GM19324 (cell line): ENCODE measurements around the gene CHCHD3.
"Not testable (repeated sequence)": the region's sequence is repeated elsewhere in the genome, so short reads cannot be mapped to it uniquely, and the experiment has no call there.

Experiments used
- ATAC-seq: cut with Tn5 transposase; IDR thresholded peaks from one replicate; pipeline ENCODE4 v1.9.1; 2021; ENCODE audit warnings: mild to moderate bottlenecking, moderate library complexity; ENCODE audit not compliant: unreplicated experiment, low FRiP score

Gene CHCHD3

DNA sequence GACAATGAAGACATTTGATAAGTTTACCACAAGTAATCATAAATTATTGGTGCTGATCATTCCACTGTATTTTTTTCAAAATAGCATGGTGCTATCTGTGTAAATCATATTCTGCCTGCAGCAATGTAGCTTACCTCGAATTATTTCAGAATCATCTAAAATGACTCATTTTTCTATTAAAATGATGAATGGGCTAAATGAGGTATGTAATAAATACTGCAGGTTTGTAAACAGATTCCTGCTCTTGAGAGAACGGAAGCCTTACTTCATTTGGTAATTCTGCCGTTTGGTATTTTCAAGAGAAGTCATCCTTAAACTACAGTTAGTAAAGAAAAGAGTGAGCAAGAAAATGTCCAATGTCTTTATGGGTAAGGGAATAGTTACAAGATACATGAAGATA, 115.9 kb downstream of the CHCHD3 start:
- no peak for ATAC-seq

DNA sequence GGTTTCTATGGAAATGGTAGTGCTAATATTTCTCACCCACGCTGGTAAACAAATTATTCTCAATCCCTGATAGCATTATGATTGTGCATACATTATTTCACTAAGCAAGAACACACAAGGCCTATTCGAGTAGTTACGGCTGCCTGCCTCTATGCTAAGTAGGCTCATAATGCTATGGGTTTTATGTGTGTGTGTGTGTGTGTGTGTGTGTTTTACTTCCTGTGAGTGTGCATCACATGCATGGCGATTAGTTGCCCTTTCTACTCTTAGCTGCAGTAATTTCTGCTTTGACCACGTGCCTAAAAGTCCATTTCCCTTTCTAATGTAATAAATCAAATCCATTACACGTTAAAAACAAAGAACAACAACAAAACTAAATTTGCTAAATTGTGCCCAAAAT, 117.0 kb downstream of the CHCHD3 start:
- no peak for ATAC-seq

DNA sequence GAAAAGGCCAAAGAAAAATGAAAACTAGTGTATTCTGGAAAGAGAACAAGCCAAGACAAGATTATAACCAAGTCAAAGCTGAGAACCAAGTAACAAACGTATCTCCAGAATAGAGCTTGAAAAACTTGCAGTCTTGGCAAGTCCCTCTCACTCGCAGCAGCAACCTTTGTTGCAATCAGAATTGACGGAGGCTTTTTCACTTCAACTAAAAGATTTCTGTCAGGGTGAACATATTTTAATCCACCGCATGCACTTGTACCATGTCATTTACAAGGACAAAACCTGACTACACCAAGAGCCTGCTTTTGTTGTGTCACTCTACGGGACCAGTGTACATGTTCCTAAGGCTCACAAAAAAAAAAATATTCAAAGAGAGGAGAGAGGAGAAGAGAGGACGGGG, 122.0 kb downstream of the CHCHD3 start:
- no peak for ATAC-seq

DNA sequence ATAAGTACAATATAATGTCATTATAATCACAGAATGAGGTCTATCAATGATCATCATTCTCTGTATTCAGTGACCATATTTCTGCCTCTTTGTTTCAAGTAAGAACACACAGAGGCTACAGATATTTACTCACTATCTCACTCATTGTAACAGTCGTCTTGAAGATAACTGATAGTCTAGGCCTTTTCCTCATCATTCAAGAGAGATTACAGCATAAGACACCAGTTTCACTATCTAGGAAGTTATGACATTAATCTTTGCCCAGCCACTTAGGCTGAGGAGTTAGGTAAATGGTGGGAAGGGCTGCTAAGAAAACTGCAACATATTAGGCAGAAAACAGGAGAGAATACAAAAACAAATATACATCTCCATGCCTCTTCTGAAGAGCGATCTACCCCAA, 125.3 kb downstream of the CHCHD3 start:
- no peak for ATAC-seq

DNA sequence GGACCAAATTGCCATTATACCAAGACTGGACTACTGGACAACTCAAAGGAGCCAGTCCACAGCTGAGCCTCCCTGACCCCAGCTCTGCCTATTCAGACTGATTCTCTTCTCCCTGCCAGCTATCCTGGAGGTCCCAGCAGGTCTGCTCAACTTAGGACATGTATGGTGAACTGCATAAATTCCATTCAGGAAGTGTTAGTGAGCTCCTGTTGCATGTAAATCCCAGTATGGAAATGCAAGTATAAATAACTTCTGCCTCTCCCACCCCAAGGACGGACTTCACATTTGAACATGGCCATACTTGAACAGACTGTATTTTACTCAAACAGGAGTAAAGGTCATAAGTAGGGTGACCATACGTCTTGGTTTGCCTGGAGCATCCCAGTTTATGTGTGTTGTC, 128.4 kb downstream of the CHCHD3 start:
- ATAC-seq: no peak

DNA sequence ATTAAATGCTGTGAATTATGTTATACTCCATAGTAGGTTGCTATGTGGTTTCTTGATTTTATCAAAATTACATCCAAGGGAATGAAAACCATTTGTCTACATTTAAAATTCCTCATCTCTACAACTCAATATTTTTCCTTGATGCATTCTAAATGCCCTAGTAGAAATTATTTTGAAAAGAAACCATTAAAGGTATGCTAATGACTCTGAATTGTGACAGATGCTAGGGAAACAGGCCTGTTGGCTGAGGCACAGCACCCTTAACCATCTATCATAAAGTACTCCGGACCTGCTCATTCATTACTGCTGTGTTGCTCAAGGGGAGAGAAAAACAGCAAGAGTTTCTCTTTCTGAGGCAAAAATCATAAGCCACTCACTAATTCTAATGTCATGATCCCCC, 131.2 kb downstream of the CHCHD3 start:
- ATAC-seq: no peak

DNA sequence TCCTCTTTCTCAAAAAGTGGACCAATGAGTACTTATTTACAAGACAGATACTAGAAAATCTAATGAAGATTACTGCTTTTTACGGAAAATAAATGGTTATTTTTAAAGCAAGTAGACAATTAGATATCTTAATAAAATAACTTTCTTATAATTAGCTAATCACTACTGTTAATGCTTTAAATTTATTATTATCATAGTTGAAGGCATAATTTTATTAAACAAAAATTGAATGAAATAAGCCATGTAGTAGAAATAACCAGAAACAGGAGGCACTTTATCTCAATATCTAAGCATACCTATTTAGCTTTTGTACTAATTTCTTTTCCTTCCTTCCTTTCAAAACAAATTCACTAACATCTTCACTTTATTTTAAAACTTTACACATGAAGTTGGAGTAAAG, 134.9 kb downstream of the CHCHD3 start:
- ATAC-seq: no peak

DNA sequence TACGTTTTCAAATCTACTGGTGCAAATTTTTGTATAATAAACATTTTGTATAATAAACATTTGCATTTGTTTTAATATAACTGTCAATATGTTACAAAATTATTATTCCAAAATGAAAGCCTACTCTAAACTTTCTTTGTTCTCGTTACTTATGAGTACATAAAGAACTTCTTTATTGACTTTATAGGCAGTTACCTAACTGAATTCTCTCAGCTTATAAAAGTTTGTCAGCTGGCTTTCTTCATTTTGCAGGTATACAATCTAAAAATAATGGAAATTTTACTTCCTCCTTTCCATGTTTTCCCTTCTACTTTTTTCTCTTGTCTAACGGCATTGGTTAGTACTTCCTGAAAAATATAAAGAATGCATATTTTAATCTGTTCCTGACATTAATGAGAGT, 137.1 kb downstream of the CHCHD3 start:
- no peak for ATAC-seq

DNA sequence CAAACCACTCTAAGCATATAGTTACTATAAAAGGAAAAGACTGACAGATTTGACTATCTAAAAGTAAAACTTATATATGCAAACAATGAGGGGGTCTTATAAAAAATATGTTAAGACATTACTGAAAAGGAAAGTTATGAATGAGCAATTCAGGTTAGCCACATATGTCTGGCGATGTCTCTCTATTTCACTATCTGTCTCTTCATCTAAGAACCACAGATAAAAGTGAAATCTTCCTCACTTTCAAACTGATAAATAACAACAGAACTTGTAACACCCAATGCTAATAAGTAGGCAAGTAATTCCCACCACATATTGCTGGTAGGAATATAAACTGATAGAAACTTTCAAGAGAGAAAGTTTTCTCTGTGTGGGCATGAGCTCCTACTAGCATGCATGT, 138.2 kb downstream of the CHCHD3 start:
- no peak for ATAC-seq

DNA sequence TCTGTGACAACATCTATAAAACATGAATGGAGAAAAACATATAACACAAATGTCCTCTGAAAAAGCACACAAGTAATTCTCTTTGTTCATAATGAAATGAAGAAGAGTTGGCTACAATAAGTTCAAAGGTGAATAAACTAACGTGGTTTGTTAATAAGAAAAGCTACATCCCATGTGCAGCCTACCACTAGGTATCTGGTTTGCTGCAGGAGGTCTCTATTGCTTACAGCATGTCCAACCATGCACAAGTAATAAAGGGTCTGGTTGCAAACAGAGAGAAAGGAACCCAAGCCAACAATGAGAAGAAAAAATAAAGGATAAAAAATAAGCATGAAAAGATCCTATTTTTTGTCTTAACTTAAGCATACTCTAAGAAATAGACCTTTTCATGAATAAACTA, 139.2 kb downstream of the CHCHD3 start:
- ATAC-seq: no peak

DNA sequence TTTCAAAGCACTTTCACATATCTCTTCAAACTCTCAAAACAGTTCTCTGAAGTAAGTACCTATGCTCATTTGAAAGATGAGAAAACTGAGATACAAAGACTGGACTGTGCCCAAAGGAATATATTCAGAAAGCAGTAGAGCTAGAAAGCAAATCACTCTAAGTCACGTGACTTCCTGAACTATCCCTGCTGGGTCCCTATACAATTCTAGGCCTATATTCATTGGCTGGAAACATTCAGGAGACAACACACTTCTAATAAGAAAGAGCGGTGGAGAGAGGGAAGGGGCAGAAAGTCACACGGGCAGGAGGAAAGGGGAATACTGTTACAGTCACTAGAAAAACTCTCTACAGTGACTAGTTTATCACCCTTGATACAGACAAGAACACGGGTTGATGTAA, 140.0 kb downstream of the CHCHD3 start:
- ATAC-seq: no peak

DNA sequence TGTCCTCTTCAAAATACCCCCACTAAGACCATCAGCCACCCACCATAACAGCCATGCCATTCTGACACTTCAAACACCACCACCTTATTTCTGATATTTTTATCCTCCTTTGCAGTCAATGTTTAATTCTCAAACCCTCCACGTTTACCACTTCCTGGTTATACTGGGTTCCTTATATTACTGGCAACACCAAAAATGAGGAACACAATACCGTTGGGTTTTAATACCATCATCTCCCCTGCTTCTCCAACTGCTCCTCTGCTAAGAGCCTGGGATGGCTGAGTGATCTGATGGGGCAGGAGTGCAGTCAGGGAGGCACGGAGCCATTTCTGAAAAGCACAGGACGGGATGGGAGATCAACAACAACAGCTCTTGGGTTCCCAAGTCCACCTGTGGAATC, 140.5 kb downstream of the CHCHD3 start:
- ATAC-seq: no peak

DNA sequence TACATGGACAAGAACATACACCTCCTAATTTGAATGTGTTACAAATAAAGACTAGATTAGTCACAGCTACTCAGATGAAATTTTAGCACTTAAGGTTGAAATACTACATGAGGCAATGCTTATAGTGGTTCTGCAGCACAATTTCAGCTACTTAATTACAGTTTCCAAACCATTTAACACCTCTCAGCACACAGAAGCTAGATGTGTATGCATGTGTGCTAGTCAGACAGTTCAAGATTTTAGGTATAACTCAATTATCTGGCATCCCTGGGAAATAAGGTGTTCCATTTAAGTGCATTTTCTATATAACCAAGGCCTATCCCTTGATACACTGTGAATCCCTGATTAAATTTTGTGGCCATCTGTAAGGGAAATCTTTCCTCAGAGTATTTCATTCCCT, 141.8 kb downstream of the CHCHD3 start:
- no peak for ATAC-seq

DNA sequence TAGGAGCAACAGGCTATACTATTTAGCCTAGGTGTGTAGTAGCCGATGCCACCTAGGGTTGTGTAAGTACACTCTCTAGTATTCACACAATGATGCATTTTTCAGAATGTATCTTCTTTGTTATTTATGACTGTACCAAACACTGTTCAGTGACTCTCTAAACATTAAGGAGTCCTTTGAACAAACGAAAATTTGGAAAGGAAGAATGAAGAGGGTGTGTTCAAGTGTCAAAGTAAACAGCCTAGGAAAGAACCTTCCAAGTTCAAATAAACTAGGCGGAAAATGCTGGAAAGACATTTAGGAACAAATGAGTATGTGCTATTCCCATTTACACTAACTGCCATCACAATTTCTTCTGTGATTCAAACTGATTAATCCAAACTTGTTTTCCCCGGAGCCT, 142.4 kb downstream of the CHCHD3 start:
- ATAC-seq: no peak

DNA sequence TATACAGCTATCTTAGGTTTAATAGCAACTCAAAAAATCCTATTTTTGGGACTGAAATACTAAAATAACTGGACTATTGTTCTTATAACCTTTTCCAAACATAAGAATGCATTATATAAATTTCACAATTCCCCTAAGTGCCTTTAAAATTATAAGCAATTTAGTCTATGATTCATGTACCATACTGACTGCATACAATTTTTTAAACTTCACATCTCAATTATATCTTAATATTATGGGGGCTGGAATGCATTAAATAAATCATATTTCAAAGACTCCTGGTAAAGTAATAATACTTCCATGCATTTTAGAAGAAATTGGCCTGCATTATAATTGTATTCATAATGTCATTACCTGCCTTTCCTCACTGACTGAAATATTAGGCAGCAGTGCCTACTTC, 144.6 kb downstream of the CHCHD3 start:
- no peak for ATAC-seq

DNA sequence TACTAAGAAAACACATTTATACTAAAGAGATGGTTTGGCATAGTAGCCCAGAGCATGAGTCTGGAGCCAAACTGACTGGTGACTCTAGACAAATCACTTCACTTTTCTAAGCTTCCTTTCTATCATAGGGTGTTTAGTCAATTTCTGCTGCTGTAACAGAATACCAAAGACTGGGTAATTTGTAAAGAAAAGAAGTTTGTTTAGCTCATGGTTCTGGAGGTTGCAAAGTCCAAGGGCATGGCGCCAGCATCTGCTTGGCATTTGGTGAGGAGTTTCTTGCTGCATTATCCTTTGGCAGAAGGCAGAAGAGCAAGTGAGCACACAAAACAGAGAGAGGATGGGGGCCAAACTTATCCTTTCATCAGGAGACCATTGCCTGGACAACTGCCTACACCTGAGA, 146.3 kb downstream of the CHCHD3 start:
- no peak for ATAC-seq

DNA sequence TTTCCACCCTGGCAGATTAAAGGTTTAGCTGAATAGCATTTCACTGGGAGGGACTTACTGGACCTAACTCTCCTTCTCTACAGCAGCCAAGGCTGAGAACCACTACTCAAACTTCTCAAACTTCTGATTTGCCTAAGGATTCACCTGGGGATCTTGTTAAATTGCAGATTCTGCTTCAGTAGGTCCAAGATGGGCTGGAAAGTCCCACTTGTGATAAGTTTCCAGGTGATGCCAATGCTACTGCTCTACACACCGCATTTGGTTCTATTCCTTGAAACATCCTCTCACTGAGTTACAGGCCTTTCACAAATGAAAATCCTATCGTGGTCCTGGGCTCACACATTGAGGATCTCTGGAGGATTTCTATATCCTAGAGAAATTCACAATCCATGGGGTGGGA, 147.9 kb downstream of the CHCHD3 start:
- ATAC-seq: no peak

DNA sequence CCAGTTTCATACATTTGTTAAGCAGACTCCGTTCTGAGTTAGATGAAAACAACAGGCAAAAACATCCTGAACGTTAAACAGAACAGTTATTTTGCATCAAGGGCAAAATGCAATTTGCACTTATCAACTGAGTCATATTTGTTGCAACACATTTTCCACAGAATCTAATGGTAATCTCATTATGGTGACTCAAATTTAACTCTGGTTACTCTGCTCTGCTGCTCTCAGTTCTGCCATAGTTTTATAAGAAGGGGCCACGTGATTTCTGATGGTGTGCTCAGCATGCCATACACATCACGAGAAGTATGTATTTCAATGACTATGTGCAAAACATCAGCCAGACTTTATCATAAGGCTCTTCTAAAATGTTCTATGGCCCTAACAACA, 148.8 kb downstream of the CHCHD3 start:
- ATAC-seq: no peak

DNA sequence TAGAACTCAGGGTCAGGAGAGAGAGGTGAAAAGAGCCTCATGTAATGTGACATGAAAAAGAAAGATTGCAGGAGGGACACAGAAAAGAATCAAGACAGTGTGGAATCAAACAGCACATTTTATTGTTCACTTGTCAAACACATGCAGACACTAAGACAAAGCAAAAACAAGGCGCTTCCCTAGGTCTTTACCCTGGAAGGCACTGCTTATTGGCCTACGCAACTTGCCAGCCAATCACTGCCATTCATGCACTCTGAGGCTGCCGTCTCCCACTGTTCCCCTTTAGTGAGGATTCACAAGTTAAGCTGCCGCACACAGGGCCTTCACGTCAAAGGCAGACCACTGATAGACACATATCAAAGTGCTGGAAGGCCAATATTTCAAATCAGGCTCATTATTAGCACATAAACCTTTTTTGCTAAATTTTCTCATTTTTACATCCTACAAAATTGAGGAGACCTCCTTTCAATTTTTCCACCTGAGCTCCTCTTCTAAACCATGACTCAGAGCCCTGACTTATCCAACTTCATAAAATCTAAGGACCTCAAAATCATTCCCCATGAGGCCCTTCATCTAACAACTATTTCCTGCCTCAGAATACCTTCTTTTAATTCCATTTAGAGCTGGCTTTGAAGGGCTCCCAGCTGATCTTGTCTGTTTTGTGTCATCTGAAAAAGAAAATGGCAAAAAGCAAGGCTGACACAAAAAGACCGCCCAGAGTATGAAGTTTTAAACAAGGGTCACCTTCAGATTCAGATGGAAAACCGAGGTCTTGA, 149.4 kb downstream of the CHCHD3 start:
- no peak for ATAC-seq

DNA sequence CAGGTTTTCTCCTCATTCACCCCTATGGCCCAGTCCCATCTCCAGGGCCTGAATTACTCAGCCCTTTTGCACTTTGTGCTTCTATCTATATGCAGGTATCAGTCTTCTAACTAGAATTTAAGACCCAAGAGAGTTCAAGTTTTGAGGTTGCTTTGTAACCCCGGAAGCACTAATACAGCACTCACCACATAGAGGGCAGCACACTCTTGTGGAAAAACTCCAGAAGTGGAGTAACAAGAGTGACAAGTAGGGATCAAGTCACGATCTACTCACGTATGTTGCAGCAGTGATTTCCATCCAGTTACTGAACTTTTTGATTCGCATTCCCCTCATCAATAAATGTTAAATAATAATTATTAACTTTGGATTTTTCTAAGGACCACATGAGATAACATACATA, 151.0 kb downstream of the CHCHD3 start:
- ATAC-seq: no peak

DNA sequence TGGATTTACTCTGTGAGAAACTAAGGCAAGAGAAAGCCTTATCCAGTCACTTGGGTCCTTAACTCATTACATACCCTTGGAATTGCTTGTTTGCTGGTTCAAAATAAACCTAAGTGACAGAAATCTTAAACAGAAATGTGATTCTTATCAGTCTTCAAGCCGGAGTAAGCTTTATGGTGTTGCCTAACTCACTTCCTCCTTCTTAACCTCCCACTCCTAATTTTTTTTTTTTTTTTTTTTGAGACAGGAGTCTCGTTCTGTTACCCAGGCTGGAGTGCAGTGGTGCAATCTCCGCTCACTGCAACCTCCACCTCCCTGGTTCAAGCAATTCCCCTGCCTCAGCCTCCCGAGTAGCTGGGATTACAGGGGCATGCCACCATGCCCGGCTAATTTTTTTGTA, 151.9 kb downstream of the CHCHD3 start:
- ATAC-seq: not testable (repeated sequence)

DNA sequence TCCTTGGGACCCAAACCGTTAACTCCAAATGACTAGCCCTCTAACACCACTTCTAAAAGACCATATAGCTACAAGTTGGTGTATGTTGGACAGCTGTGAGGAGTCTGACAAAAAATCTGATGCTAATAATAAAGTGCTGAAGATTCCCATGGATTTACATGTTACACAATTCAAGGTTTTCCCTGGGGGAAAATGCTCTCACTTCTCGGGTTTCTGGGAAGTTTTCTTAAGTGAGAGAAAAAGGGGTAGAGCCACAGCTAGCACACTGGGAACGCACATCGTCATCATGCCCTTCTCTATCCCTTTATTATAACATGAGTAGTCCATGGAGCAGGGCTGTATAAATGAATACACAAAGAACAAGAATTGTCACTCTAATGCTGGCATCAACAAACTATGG, 162.1 kb downstream of the CHCHD3 start:
- ATAC-seq: no peak

DNA sequence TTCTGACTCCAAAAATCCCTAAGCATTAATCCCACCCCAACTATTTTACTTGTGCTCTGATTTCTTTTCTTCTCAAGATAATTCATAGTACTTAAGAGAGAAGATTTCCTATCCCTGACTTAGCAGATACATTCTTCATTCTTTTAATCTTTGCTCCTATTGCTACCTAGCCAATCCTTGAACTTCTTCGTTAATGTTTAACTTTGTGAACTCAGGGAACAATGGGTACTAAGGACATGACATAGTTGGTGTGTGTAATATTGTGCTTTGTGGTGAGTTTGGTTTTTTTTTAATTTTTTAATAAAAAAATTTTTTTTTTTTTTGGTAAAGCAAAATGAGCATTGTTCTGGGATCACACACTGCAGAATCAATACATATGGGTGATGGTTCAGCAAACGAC, 166.2 kb downstream of the CHCHD3 start:
- ATAC-seq: no peak
